ENCODE results near the gene TCEA3. TPM values are rescaled to one million over a fixed set of nuclear protein-coding genes. Genes with fewer than 3 reads are reported as not detected.

The TCEA3 gene
- total and polyA plus RNA-seq, 10 of the 15 experiments (the other 5 are each of a cell fraction or from before 2014, with no cell fraction given) = 0.06 to 0.23 (median 0.08) TPM; not detected in 7

GRCh38 chr1:23344111-23344986 lies 80.2 kb downstream of the TCEA3 start, which contains the start of gene HNRNPR (continued):
- TF ChIP-seq BCL3 (IDR thresholded peaks at IDR 0.05; ENCODE audit: borderline replicate concordance, insufficient read depth, low read depth, low read length, poor library complexity, severe bottlenecking) = peak; percentile 41
- TF ChIP-seq CBFB (IDR thresholded peaks at IDR 0.05; ENCODE audit: low read depth) = peak; percentile 84
- TF ChIP-seq IRF5 (IDR thresholded peaks at IDR 0.05; ENCODE audit: borderline replicate concordance) = no peak
- no peak for TF ChIP-seq MEF2B (IDR thresholded peaks at IDR 0.05; ENCODE audit: partially characterized antibody, poor library complexity, severe bottlenecking)
- no peak for TF ChIP-seq SRF (IDR thresholded peaks at IDR 0.05; ENCODE audit: low read depth in 2 of 2, low read length in 2 of 2)
- peak; percentile 62; the same call in 1 of the 2 replicates for TF ChIP-seq PML (IDR thresholded peaks at IDR 0.05; ENCODE audit: low read length)
- TF ChIP-seq CTCF (IDR thresholded peaks at IDR 0.05 in 2 of 3, conservative IDR thresholded peaks at IDR 0.05 in 1 of 3; ENCODE audit: control insufficient read depth in 2 of 3, extremely low read depth in 1 of 3, insufficient read depth in 1 of 3, low read depth in 3 of 3, low read length in 3 of 3) = 0 out of 6 replicates have a peak, but pooled peaks of 1 of the 3 experiments have one; percentile 5
- TF ChIP-seq CEBPB (IDR thresholded peaks at IDR 0.05; ENCODE audit: borderline replicate concordance in 1 of 2, low read depth in 2 of 2, low read length in 2 of 2) = no peak
- TF ChIP-seq CREB1 (IDR thresholded peaks at IDR 0.05; ENCODE audit: low read depth) = peak; percentile 90
- TF ChIP-seq KLF5 (IDR thresholded peaks at IDR 0.05; ENCODE audit: partially characterized antibody) = peak; percentile 25
- TF ChIP-seq MAX (IDR thresholded peaks at IDR 0.05; ENCODE audit: low read depth, low read length) = peak; percentile 10
- TF ChIP-seq SREBF2 (IDR thresholded peaks at IDR 0.05; ENCODE audit: low read length) = no peak
- TF ChIP-seq MXI1 (IDR thresholded peaks at IDR 0.05; ENCODE audit: low read depth, low read length) = peak; percentile 64
- peak; percentile 98 for TF ChIP-seq DPF2 (IDR thresholded peaks at IDR 0.05)
